ENCODE results near the gene LPP.

Gene LPP

DNA sequence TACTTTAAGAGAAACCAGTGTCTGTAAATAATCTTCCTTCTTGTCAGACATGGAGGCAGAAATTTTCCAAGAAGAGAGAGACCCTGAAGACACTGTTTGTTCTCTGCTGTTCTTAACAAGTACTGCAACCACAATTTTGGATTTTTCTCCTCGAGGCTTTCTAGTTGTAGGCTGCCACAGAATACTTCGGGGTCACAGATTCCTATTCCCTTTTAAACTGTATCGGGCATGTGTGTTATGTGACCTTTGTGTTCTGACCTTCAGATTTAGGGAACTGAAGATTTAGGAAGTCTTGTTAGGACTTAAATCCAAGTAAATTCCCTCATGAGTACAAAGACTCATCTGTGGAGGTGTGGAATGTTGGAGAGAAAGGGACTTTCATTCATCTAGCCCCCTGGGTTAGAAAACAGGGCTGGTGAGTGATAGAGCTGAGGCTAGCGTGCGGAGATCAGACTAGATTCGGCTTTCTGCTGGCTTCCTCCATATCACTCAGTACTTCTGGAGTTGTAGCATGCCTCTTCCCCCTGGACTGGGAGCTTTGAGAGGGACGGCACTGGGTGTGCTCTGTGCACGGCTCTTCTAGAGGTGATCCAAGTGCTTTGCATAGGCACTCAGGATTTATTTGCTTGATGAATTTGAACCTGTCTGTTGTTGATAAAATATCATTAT is 237.0 kb downstream of the LPP start:
- no peaks in the 10 kb centered on the region for H3K9me3 ChIP-seq (ENCODE audit: control insufficient read depth, insufficient read depth, low read depth, low read length)
- H3K27ac ChIP-seq (ENCODE audit: low read depth, low read length) = no peak overlapping the region
- H3K4me1 ChIP-seq (ENCODE audit: control insufficient read depth, insufficient read depth, low read length) = peaks cover 18% of the 10 kb centered on the region; the same call in 1 of the 2 replicates
- H3K36me3 ChIP-seq (ENCODE audit: control insufficient read depth, insufficient read depth, low read length) = no peaks in the 10 kb centered on the region
- no peaks in the 10 kb centered on the region for H3K27me3 ChIP-seq (ENCODE audit: control insufficient read depth, insufficient read depth, low read length)
- H3K4me3 ChIP-seq (ENCODE audit: low read depth, low read length) = no peak overlapping the region
- no peak overlapping the region for H3K9ac ChIP-seq (ENCODE audit: low read length)

GRCh38 chr3:188391592-188391991 is 237.6 kb downstream of the LPP start:
- Histone ChIP-seq H3K4me1 (ENCODE audit: control insufficient read depth, insufficient read depth, low read length) (peaks cover 18% of the 10 kb centered on the region; the same call in 1 of the 2 replicates), H3K9me3 (ENCODE audit: control insufficient read depth, insufficient read depth, low read depth, low read length) (no peaks in the 10 kb centered on the region), H3K27ac (ENCODE audit: low read depth, low read length) (no peak overlapping the region), H3K9ac (ENCODE audit: low read length) (no peak overlapping the region), H3K27me3 (ENCODE audit: control insufficient read depth, insufficient read depth, low read length) (no peaks in the 10 kb centered on the region), H3K36me3 (ENCODE audit: control insufficient read depth, insufficient read depth, low read length) (no peaks in the 10 kb centered on the region), H3K4me3 (ENCODE audit: low read depth, low read length) (no peak overlapping the region)

DNA sequence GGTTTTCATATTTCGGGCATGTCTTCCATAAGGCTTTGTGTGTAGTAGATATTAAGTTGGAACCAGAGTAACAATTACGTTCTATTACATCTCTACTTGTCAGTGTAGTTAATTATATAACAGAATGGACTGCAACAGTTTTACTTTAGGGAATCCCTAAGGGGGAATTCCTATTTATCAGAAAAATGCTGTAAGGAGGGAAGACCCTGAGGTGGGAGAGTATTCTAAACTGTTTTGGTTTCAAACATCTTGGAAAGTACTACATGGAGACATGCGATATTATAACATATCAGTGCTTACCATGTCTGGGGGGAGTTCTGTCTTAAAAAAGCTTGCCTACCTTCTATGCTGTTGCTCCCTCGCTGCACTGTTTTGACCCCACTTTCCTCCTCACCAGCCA is 238.1 kb downstream of the LPP start:
- no peak overlapping the region for H3K9ac ChIP-seq (ENCODE audit: low read length)
- peaks cover 18% of the 10 kb centered on the region; the same call in 1 of the 2 replicates for H3K4me1 ChIP-seq (ENCODE audit: control insufficient read depth, insufficient read depth, low read length)
- no peak overlapping the region for H3K27ac ChIP-seq (ENCODE audit: low read depth, low read length)

GRCh38 chr3:188394623-188395022 is 240.7 kb downstream of the LPP start:
- peaks cover 13% of the 10 kb centered on the region; the same call in 1 of the 2 replicates for H3K4me1 ChIP-seq (ENCODE audit: control insufficient read depth, insufficient read depth, low read length)
- H3K4me3 ChIP-seq (ENCODE audit: low read depth, low read length) = no peak overlapping the region
- no peaks in the 10 kb centered on the region for H3K36me3 ChIP-seq (ENCODE audit: control insufficient read depth, insufficient read depth, low read length)
- H3K27me3 ChIP-seq (ENCODE audit: control insufficient read depth, insufficient read depth, low read length) = no peaks in the 10 kb centered on the region
- no peak overlapping the region for H3K27ac ChIP-seq (ENCODE audit: low read depth, low read length)
- no peaks in the 10 kb centered on the region for H3K9me3 ChIP-seq (ENCODE audit: control insufficient read depth, insufficient read depth, low read depth, low read length)
- H3K9ac ChIP-seq (ENCODE audit: low read length) = no peak overlapping the region

More for the DNA sequence above, 238.1 kb downstream of the LPP start:
- Histone ChIP-seq H3K27me3 (ENCODE audit: control insufficient read depth, insufficient read depth, low read length) (no peaks in the 10 kb centered on the region), H3K4me3 (ENCODE audit: low read depth, low read length) (no peak overlapping the region), H3K36me3 (ENCODE audit: control insufficient read depth, insufficient read depth, low read length) (no peaks in the 10 kb centered on the region), H3K9me3 (ENCODE audit: control insufficient read depth, insufficient read depth, low read depth, low read length) (no peaks in the 10 kb centered on the region)

DNA sequence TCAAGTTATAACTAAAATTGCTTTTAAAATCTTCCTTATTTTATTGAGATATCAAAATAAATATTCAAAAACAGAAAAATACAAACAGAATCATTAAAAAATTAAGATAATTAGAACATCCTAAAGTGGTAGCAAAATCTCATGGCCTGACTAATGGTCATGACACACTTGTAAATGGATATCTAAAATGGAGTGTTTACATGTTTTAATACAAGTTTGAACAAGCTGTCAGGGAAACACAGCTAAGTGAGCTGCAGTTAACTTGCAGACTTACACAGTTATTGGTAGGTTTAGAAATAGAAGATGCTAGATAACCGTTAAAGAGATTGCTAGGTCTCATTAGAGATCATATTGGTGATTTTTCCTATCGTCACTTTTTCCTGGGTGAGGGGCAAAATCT is 242.3 kb downstream of the LPP start:
- no peak overlapping the region for H3K9ac ChIP-seq (ENCODE audit: low read length)
- no peaks in the 10 kb centered on the region for H3K27me3 ChIP-seq (ENCODE audit: control insufficient read depth, insufficient read depth, low read length)
- H3K9me3 ChIP-seq (ENCODE audit: control insufficient read depth, insufficient read depth, low read depth, low read length) = no peaks in the 10 kb centered on the region
- H3K4me1 ChIP-seq (ENCODE audit: control insufficient read depth, insufficient read depth, low read length) = no peaks in the 10 kb centered on the region; the same call in 1 of the 2 replicates
- H3K36me3 ChIP-seq (ENCODE audit: control insufficient read depth, insufficient read depth, low read length) = no peaks in the 10 kb centered on the region
- no peak overlapping the region for H3K27ac ChIP-seq (ENCODE audit: low read depth, low read length)
- no peak overlapping the region for H3K4me3 ChIP-seq (ENCODE audit: low read depth, low read length)

GRCh38 chr3:188396900-188397299 is 242.9 kb downstream of the LPP start:
- H3K27ac ChIP-seq (ENCODE audit: low read depth, low read length) = no peak overlapping the region

DNA sequence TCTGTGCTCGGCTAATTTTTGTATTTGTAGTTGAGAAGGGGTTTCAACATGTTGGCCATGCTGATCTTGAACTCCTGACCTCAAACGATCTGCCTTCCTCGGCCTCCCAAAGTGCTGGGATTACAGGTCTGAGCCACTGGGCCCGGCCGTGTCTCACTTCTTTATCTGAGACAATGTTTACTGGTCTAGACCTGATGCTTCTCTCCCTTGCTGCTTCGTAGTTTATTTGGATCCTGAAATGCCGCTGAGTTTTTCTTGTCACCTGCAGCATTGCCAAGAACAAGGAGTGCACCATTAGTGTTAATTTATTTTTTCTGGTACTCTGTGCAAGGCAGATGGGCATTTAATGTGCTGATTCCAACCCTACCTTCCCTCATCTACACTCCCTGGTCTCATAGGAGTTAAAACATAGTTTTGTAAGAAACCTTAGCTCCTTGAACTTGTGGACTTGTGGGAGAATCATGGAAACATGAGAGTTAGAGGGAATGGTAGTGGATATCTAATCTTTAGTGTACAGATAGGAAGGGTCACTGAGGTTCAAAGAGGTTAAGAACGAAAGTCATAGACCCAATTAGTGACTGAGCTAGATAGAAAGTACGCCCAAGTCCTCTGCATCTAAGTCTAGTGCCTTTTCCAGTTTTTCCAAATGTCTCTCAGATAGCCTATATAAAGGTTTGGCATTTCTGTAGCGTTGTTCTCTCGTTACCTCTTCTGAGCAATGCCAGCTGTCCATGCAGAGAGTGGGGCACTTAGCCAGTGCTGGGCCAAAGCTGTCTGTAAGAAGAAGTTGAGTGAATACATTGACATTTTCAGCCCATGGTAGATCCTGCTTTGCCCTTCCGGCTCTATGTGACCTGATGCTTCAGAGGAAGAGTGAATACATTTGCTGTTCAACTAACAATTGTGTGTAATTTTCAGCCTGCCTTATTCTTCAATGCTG is 244.1 kb downstream of the LPP start:
- Histone ChIP-seq H3K9ac (ENCODE audit: low read length) (no peak overlapping the region), H3K36me3 (ENCODE audit: control insufficient read depth, insufficient read depth, low read length) (no peaks in the 10 kb centered on the region), H3K27me3 (ENCODE audit: control insufficient read depth, insufficient read depth, low read length) (no peaks in the 10 kb centered on the region), H3K9me3 (ENCODE audit: control insufficient read depth, insufficient read depth, low read depth, low read length) (no peaks in the 10 kb centered on the region), H3K4me3 (ENCODE audit: low read depth, low read length) (no peak overlapping the region), H3K4me1 (ENCODE audit: control insufficient read depth, insufficient read depth, low read length) (no peaks in the 10 kb centered on the region; the same call in 1 of the 2 replicates), H3K27ac (ENCODE audit: low read depth, low read length) (no peak overlapping the region)

More at GRCh38 chr3:188396900-188397299, 242.9 kb downstream of the LPP start:
- Histone ChIP-seq H3K27me3 (ENCODE audit: control insufficient read depth, insufficient read depth, low read length) (no peaks in the 10 kb centered on the region), H3K9me3 (ENCODE audit: control insufficient read depth, insufficient read depth, low read depth, low read length) (no peaks in the 10 kb centered on the region), H3K4me1 (ENCODE audit: control insufficient read depth, insufficient read depth, low read length) (no peaks in the 10 kb centered on the region; the same call in 1 of the 2 replicates), H3K4me3 (ENCODE audit: low read depth, low read length) (no peak overlapping the region), H3K36me3 (ENCODE audit: control insufficient read depth, insufficient read depth, low read length) (no peaks in the 10 kb centered on the region), H3K9ac (ENCODE audit: low read length) (no peak overlapping the region)

DNA sequence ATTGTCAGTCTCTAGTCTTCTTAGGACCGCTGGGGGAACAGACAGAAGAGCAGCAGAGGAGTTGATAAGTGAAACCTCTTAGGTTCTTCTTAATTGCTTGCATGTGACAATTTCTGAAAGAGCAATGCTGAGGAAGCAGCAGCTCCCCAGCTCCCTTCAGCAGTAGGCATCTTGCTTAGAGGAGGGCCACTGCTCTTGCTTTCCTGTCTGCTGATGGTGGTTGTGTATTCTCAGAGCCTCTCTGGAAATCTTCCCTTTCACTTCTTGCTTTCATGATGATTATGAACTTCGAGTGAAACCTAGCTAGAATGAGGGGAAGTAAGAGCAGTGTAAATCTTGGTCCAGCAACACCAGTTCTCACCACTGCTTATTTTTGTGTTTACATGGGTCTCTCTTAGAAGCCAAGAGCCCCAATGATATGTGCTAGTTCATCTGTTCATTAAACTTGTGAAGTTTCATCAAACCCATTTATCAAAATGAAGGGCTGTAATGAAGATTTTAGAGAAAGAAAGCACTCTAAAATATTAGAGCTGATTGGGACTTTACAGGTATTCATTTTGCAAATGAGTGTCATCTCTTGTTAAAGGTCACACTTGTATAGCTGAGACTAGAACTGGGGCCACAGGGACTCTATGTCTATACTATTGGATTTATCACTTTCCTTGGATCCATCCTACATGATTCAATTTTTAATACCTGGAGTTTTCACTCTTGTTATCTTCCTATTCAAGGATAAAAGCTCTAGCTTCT is 246.7 kb downstream of the LPP start:
- Histone ChIP-seq H3K27me3 (ENCODE audit: control insufficient read depth, insufficient read depth, low read length) (no peaks in the 10 kb centered on the region), H3K4me1 (ENCODE audit: control insufficient read depth, insufficient read depth, low read length) (no peaks in the 10 kb centered on the region; the same call in 1 of the 2 replicates), H3K4me3 (ENCODE audit: low read depth, low read length) (no peak overlapping the region), H3K27ac (ENCODE audit: low read depth, low read length) (no peak overlapping the region), H3K9ac (ENCODE audit: low read length) (no peak overlapping the region), H3K9me3 (ENCODE audit: control insufficient read depth, insufficient read depth, low read depth, low read length) (no peaks in the 10 kb centered on the region), H3K36me3 (ENCODE audit: control insufficient read depth, insufficient read depth, low read length) (no peaks in the 10 kb centered on the region)

GRCh38 chr3:188401244-188401993 is 247.5 kb downstream of the LPP start:
- Histone ChIP-seq H3K36me3 (ENCODE audit: control insufficient read depth, insufficient read depth, low read length) (peaks cover 4% of the 10 kb centered on the region; the same call in 1 of the 2 replicates), H3K9ac (ENCODE audit: low read length) (no peak overlapping the region), H3K9me3 (ENCODE audit: control insufficient read depth, insufficient read depth, low read depth, low read length) (no peaks in the 10 kb centered on the region), H3K4me3 (ENCODE audit: low read depth, low read length) (no peak overlapping the region), H3K27ac (ENCODE audit: low read depth, low read length) (no peak overlapping the region), H3K4me1 (ENCODE audit: control insufficient read depth, insufficient read depth, low read length) (no peaks in the 10 kb centered on the region; the same call in 1 of the 2 replicates), H3K27me3 (ENCODE audit: control insufficient read depth, insufficient read depth, low read length) (no peaks in the 10 kb centered on the region)

DNA sequence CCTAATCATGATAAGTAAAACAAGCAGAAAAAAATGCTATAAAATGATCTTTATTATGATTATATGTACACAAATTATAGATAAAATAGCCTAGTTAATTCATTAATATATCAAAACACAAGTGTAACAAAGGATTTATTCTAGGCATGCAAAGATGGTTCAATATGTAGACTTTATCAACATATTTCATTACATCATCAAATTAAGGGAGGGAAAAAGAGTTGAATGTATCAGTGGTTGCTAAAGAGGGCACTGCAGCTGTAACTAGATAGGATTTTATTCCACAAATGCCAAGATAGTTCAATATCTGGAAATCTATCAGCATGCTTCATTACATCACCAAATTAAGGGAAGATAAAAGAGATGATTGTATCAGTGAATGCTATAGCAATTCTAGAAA is 248.3 kb downstream of the LPP start:
- Histone ChIP-seq H3K4me3 (ENCODE audit: low read depth, low read length) (no peak overlapping the region), H3K4me1 (ENCODE audit: control insufficient read depth, insufficient read depth, low read length) (no peaks in the 10 kb centered on the region; the same call in 1 of the 2 replicates), H3K36me3 (ENCODE audit: control insufficient read depth, insufficient read depth, low read length) (peaks cover 6% of the 10 kb centered on the region; the same call in 1 of the 2 replicates), H3K27me3 (ENCODE audit: control insufficient read depth, insufficient read depth, low read length) (no peaks in the 10 kb centered on the region), H3K27ac (ENCODE audit: low read depth, low read length) (no peak overlapping the region), H3K9me3 (ENCODE audit: control insufficient read depth, insufficient read depth, low read depth, low read length) (no peaks in the 10 kb centered on the region), H3K9ac (ENCODE audit: low read length) (no peak overlapping the region)
